BLaER1 (cell line): Measurements from ENCODE around the gene MYO1E.

ENCODE experiments used
- H3K27ac ChIP-seq: shearing (Covaris generic); formaldehyde crosslinking; 2 replicates; pipeline ENCODE4 v1.8.1; 2022
- H3K27me3 ChIP-seq: shearing (Covaris generic); formaldehyde crosslinking; 2 replicates; pipeline ENCODE4 v1.8.1; 2022
- H3K36me3 ChIP-seq: shearing (Covaris generic); formaldehyde crosslinking; 2 replicates; pipeline ENCODE4 v1.8.1; 2022
- H3K4me1 ChIP-seq: shearing (Covaris generic); formaldehyde crosslinking; 2 replicates; pipeline ENCODE4 v1.8.1; 2022
- H3K4me2 ChIP-seq: shearing (Covaris generic); formaldehyde crosslinking; 2 replicates; pipeline ENCODE4 v1.8.1; 2022
- H3K4me3 ChIP-seq: shearing (Covaris generic); formaldehyde crosslinking; 2 replicates; pipeline ENCODE4 v1.8.1; 2022
- H3K9ac ChIP-seq: shearing (Covaris generic); formaldehyde crosslinking; 2 replicates; pipeline ENCODE4 v1.8.1; 2022
- H3K9me3 ChIP-seq: shearing (Covaris generic); formaldehyde crosslinking; 2 replicates; pipeline ENCODE4 v1.8.1; 2022
- H4K20me1 ChIP-seq: shearing (Covaris generic); formaldehyde crosslinking; 2 replicates; pipeline ENCODE4 v1.8.1; 2022
- Cebpa-rat ChIP-seq: shearing (Covaris generic); IDR thresholded peaks from 2 replicates; pipeline ENCODE4 v1.8.1; 2022

Gene MYO1E

GRCh38 chr15:59371458-59372351, 966 bp downstream of the MYO1E start:
- H3K27ac ChIP-seq = no peak overlapping the region
- H3K4me3 ChIP-seq = peak overlapping the region; percentile 66
- no peak overlapping the region for H3K9ac ChIP-seq
- TF ChIP-seq Cebpa-rat = no peak
- peak overlapping the region; percentile 100 for H3K4me2 ChIP-seq
- peaks cover 12% of the 10 kb centered on the region for H3K4me1 ChIP-seq
- no peaks in the 10 kb centered on the region for H3K36me3 ChIP-seq
- peaks cover 58% of the 10 kb centered on the region for H3K27me3 ChIP-seq
- H3K9me3 ChIP-seq = no peaks in the 10 kb centered on the region
- peaks cover 16% of the 10 kb centered on the region; the same call in 1 of the 2 replicates for H4K20me1 ChIP-seq

- Histone ChIP-seq H3K36me3 (no peaks in the 10 kb centered on the region), H3K4me3 (no peak overlapping the region), H3K4me1 (peaks cover 12% of the 10 kb centered on the region), H3K27me3 (peaks cover 51% of the 10 kb centered on the region), H3K27ac (no peak overlapping the region), H3K9ac (no peak overlapping the region), H3K9me3 (no peaks in the 10 kb centered on the region), H3K4me2 (no peak overlapping the region), H4K20me1 (peaks cover 16% of the 10 kb centered on the region; the same call in 1 of the 2 replicates)
- no peak for TF ChIP-seq Cebpa-rat
Measured at GRCh38 chr15:59369597-59369996, 3.1 kb downstream of the MYO1E start.

GRCh38 chr15:59367022-59367451, 5.6 kb downstream of the MYO1E start:
- peaks cover 5% of the 10 kb centered on the region; the same call in 1 of the 2 replicates for H3K4me1 ChIP-seq
- peaks cover 7% of the 10 kb centered on the region; the same call in 1 of the 2 replicates for H4K20me1 ChIP-seq

DNA sequence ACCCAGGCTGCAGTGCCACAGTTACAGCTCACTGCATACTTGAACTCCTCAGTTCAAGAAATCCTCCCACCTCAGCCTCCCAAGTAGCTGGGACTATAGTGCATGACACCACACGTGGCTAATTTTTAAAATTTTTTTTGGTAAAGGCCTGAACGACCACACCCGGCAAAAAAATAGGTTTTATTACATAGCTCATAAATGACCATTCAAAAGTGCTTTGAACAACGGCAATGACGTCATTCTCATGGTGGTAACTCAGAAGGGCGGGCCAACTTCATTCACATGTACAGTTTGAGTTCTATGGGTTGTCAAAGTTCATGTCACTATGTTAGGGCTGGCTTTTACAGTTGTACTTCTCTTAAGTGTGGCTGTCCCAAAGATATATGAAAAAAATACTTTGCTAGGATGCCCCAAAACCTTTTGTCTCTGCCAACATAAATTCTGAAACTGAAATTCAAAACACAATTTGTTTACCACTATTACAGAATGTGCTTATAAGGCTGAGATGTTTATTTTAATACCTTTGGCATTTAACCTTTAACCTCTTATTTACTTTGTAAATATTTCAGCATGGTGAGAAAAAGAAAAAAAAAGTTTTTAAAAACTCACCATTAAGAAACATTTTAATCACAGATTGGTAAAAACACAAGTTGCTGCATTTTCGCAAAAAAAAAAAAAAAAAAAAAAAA, 6.2 kb downstream of the MYO1E start:
- H3K9me3 ChIP-seq = no peaks in the 10 kb centered on the region
- no peak for TF ChIP-seq Cebpa-rat
- peaks cover 20% of the 10 kb centered on the region for H3K27me3 ChIP-seq
- peaks cover 2% of the 10 kb centered on the region; the same call in 1 of the 2 replicates for H4K20me1 ChIP-seq
- H3K27ac ChIP-seq = no peak overlapping the region
- H3K4me2 ChIP-seq = no peak overlapping the region
- no peak overlapping the region for H3K4me3 ChIP-seq
- peaks cover 1% of the 10 kb centered on the region; the same call in 1 of the 2 replicates for H3K4me1 ChIP-seq
- H3K36me3 ChIP-seq = no peaks in the 10 kb centered on the region
- no peak overlapping the region for H3K9ac ChIP-seq

More at GRCh38 chr15:59367022-59367451, 5.6 kb downstream of the MYO1E start:
- no peak overlapping the region for H3K27ac ChIP-seq
- no peak for TF ChIP-seq Cebpa-rat
- peaks cover 26% of the 10 kb centered on the region for H3K27me3 ChIP-seq
- H3K4me3 ChIP-seq = no peak overlapping the region
- no peak overlapping the region for H3K4me2 ChIP-seq
- no peaks in the 10 kb centered on the region for H3K9me3 ChIP-seq
- H3K9ac ChIP-seq = no peak overlapping the region
- H3K36me3 ChIP-seq = no peaks in the 10 kb centered on the region

DNA sequence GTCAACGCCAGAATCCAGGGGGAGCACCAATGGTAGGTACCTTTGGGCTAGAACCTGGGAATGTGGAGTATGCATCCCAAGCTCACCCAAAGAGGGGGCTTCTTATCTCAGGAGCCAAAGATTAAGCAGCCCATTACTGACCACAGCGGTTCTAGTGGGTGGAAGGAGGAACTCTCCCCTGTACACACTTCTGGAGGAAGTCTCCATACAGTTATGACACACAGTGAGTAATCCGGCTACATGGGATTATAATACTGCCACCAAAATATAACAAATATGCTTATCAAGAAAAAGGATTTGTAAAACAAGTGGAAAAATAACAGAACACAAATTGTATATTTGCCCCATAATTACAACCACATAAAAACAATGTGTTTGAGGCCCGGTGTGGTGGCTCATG, 8.4 kb downstream of the MYO1E start:
- H3K9me3 ChIP-seq = no peaks in the 10 kb centered on the region
- no peak overlapping the region for H3K4me3 ChIP-seq
- no peak for TF ChIP-seq Cebpa-rat
- H3K27ac ChIP-seq = no peak overlapping the region
- no peak overlapping the region for H3K9ac ChIP-seq
- no peaks in the 10 kb centered on the region for H3K27me3 ChIP-seq
- no peak overlapping the region for H3K4me2 ChIP-seq
- H4K20me1 ChIP-seq = no peaks in the 10 kb centered on the region
- H3K4me1 ChIP-seq = no peaks in the 10 kb centered on the region
- H3K36me3 ChIP-seq = no peaks in the 10 kb centered on the region

DNA sequence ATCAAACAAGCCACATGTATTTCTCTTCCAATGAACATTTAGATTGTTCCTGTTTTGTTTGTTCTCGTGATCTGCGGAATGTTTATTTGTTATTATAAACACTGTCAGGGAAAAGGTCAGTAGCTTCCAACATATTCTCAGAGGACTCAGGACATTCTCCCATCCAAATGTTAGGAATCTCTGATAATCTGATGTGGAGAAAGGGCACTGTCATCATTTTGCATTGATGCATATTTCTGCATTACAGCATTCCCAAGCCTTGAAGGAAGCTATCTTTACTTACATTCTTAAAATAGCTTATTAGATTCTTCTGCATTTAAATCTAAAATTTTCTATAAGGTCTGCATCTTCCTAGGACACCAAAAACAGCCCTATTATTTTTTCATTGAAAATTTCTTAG, 10.3 kb downstream of the MYO1E start:
- Histone ChIP-seq H4K20me1 (no peaks in the 10 kb centered on the region), H3K9me3 (no peaks in the 10 kb centered on the region), H3K4me2 (no peak overlapping the region), H3K4me1 (no peaks in the 10 kb centered on the region), H3K36me3 (no peaks in the 10 kb centered on the region), H3K9ac (no peak overlapping the region), H3K4me3 (no peak overlapping the region), H3K27ac (no peak overlapping the region), H3K27me3 (no peaks in the 10 kb centered on the region)
- TF ChIP-seq Cebpa-rat = no peak

DNA sequence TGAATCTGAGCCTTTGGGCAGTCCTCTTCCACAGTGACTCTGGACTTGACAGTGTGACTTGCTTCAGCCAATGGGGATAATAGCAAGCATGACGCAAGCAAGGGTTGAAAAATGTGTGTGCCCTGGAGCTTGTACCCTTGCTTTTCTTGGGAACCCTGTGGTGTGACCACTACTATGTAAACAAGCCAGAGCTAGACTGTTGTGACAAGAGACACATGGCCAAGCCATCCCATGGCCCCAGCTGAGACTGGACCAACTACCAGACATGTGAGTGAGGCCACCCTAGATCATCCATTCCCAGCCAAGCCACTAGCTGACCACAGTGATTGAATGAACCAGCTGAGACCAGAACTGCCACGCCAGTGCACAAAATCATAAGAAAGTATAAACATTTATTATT, 11.8 kb downstream of the MYO1E start:
- Histone ChIP-seq H3K36me3 (no peaks in the 10 kb centered on the region), H3K27me3 (no peaks in the 10 kb centered on the region), H3K4me2 (no peak overlapping the region), H3K9ac (no peak overlapping the region), H3K4me3 (no peak overlapping the region), H3K27ac (no peak overlapping the region), H4K20me1 (no peaks in the 10 kb centered on the region), H3K9me3 (no peaks in the 10 kb centered on the region), H3K4me1 (no peaks in the 10 kb centered on the region)
- no peak for TF ChIP-seq Cebpa-rat

- Histone ChIP-seq H3K4me1 (peaks cover under 1% of the 10 kb centered on the region; the same call in 1 of the 2 replicates), H3K27ac (no peak overlapping the region)
Measured at GRCh38 chr15:59360305-59360704, 12.4 kb downstream of the MYO1E start.

DNA sequence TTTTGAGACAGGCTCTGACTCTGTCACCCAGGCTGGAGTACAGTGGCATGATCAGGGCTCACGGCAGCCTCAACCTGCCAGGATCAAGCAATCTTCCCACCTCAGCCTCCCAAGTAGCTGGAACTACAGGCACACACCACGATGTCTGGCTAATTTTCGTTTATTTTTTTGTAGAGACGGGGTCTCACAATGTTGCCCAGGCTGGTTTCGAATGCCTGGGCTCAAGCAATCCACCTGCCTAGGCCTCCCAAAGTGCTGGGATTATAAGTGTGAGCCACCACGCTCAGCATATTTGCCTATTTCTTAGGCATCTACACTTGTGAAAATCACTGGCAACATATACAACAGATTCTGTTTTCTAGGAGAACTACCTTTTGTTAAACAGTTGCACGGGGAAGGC, 16.9 kb downstream of the MYO1E start:
- Histone ChIP-seq H3K9me3 (no peaks in the 10 kb centered on the region), H3K4me2 (no peak overlapping the region), H3K4me1 (peaks cover 12% of the 10 kb centered on the region), H3K4me3 (no peak overlapping the region), H4K20me1 (no peaks in the 10 kb centered on the region), H3K27me3 (no peaks in the 10 kb centered on the region), H3K36me3 (no peaks in the 10 kb centered on the region), H3K9ac (no peak overlapping the region), H3K27ac (no peak overlapping the region)
- TF ChIP-seq Cebpa-rat = no peak

More at GRCh38 chr15:59360305-59360704, 12.4 kb downstream of the MYO1E start:
- no peak for TF ChIP-seq Cebpa-rat
- no peaks in the 10 kb centered on the region for H3K27me3 ChIP-seq
- H4K20me1 ChIP-seq = no peaks in the 10 kb centered on the region
- no peak overlapping the region for H3K4me2 ChIP-seq
- no peaks in the 10 kb centered on the region for H3K9me3 ChIP-seq
- H3K36me3 ChIP-seq = no peaks in the 10 kb centered on the region
- H3K9ac ChIP-seq = no peak overlapping the region
- no peak overlapping the region for H3K4me3 ChIP-seq

DNA sequence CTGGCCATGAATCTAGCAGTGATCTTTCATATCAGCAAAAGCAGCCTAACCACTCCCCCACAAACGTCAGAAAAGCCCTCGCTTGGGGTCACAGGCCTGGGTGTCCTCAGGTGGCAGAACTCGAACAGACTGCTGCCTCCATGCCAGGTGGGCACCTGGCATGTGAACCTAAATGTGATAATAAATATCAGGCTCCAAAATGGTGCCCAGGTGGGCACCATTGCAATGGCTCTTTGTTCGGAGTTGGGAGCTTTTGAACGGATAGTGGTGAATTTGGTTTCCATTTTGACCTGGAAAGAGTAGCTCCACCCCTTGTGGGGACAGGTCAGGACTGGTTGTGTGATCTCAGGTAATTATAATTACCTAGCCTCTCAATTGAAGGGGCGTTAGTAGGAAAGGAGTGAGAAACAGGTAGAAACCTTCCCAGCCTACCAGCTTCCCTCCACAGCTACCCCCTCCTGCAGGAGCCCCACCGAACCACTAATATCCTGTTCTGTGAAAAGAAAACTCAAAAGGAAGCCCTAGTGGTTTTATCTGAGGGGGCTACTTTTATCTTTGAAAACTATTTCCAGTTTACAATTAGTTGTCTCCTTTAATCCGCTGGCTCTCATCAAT, 18.1 kb downstream of the MYO1E start:
- Histone ChIP-seq H3K9ac (no peak overlapping the region), H3K4me3 (no peak overlapping the region), H4K20me1 (no peaks in the 10 kb centered on the region), H3K4me1 (peaks cover 12% of the 10 kb centered on the region), H3K4me2 (peak overlapping the region; percentile 51), H3K36me3 (no peaks in the 10 kb centered on the region), H3K27ac (no peak overlapping the region), H3K9me3 (no peaks in the 10 kb centered on the region), H3K27me3 (no peaks in the 10 kb centered on the region)
- no peak for TF ChIP-seq Cebpa-rat
